HEK293 (cell line): Measurements from ENCODE around the gene TEF.

Experiments
- EGR2 ChIP-seq: fragments of 450-650 bp; formaldehyde crosslinking; IDR thresholded peaks from 2 replicates; pipeline ENCODE4 v1.5.1; 2016; ENCODE audit warnings: low read depth, missing biosample characterization, missing genetic modification characterization
- OVOL3 ChIP-seq: fragments of 450-650 bp; formaldehyde crosslinking; IDR thresholded peaks from 2 replicates; pipeline ENCODE4 v1.5.1; 2016; ENCODE audit warnings: missing biosample characterization, missing genetic modification characterization
- PRDM4 ChIP-seq: fragments of 450-650 bp; formaldehyde crosslinking; IDR thresholded peaks from 2 replicates; pipeline ENCODE4 v1.5.1; 2017; ENCODE audit warnings: missing biosample characterization, missing genetic modification characterization
- YY1 ChIP-seq: fragments of 450-650 bp; formaldehyde crosslinking; IDR thresholded peaks from 2 replicates; pipeline ENCODE4 v1.5.1; 2018; ENCODE audit warnings: missing biosample characterization, missing genetic modification characterization
- ZBTB21 ChIP-seq: fragments of 450-650 bp; formaldehyde crosslinking; IDR thresholded peaks from 2 replicates; pipeline ENCODE4 v1.5.1; 2017; ENCODE audit warnings: missing biosample characterization, missing genetic modification characterization
- ZNF148 ChIP-seq: fragments of 450-650 bp; formaldehyde crosslinking; IDR thresholded peaks from 2 replicates; pipeline ENCODE4 v1.5.0; 2017; ENCODE audit warnings: missing biosample characterization, missing genetic modification characterization, borderline replicate concordance
- ZNF248 ChIP-seq: fragments of 450-650 bp; formaldehyde crosslinking; IDR thresholded peaks from 2 replicates; pipeline ENCODE4 v1.5.1; 2017; ENCODE audit warnings: missing biosample characterization, missing genetic modification characterization
- ZNF292 ChIP-seq: fragments of 450-650 bp; formaldehyde crosslinking; IDR thresholded peaks from 2 replicates; pipeline ENCODE4 v1.5.1; 2016; ENCODE audit warnings: low read depth, missing biosample characterization, missing genetic modification characterization, borderline replicate concordance
- ZNF362 ChIP-seq: fragments of 450-650 bp; formaldehyde crosslinking; IDR thresholded peaks from 2 replicates; pipeline ENCODE4 v1.5.1; 2016; ENCODE audit warnings: missing biosample characterization, missing genetic modification characterization
- ZNF423 ChIP-seq: fragments of 450-650 bp; formaldehyde crosslinking; IDR thresholded peaks from 2 replicates; pipeline ENCODE4 v1.5.1; 2016; ENCODE audit warnings: missing biosample characterization, missing genetic modification characterization
- ZNF558 ChIP-seq: fragments of 450-650 bp; formaldehyde crosslinking; IDR thresholded peaks from 2 replicates; pipeline ENCODE4 v1.5.1; 2016; ENCODE audit warnings: missing biosample characterization, missing genetic modification characterization
- ZNF791 ChIP-seq: fragments of 450-650 bp; formaldehyde crosslinking; IDR thresholded peaks from 2 replicates; pipeline ENCODE4 v1.5.1; 2016; ENCODE audit warnings: missing biosample characterization, missing genetic modification characterization
- TF ChIP-seq, protein P1 (sequence below): fragments of 450-650 bp; formaldehyde crosslinking; IDR thresholded peaks from 2 replicates; pipeline ENCODE4 v1.5.1; 2016; ENCODE audit warnings: missing biosample characterization, missing genetic modification characterization, borderline replicate concordance

The TEF gene

GRCh38 chr22:41444360-41445128 lies 62.8 kb downstream of the TEF start (continued):
- TF ChIP-seq ZNF558 (tag by site-specific recombination): no peak
- TF ChIP-seq ZNF292 (tag by site-specific recombination): no peak
- no peak for TF ChIP-seq YY1 (tag by site-specific recombination)
- peak; percentile 11; the same call in 1 of the 2 replicates for TF ChIP-seq PRDM4 (tag by site-specific recombination)
- TF ChIP-seq ZNF148 (tag by site-specific recombination): no peak
- TF ChIP-seq ZBTB21 (tag by site-specific recombination): no peak
- no peak for TF ChIP-seq ZNF248 (tag by site-specific recombination)
- TF ChIP-seq ZNF362: no peak
- peak; percentile 74 for TF ChIP-seq EGR2 (tag by site-specific recombination)
- TF ChIP-seq ZNF423 (tag by site-specific recombination): no peak
- TF ChIP-seq, protein P1, sequence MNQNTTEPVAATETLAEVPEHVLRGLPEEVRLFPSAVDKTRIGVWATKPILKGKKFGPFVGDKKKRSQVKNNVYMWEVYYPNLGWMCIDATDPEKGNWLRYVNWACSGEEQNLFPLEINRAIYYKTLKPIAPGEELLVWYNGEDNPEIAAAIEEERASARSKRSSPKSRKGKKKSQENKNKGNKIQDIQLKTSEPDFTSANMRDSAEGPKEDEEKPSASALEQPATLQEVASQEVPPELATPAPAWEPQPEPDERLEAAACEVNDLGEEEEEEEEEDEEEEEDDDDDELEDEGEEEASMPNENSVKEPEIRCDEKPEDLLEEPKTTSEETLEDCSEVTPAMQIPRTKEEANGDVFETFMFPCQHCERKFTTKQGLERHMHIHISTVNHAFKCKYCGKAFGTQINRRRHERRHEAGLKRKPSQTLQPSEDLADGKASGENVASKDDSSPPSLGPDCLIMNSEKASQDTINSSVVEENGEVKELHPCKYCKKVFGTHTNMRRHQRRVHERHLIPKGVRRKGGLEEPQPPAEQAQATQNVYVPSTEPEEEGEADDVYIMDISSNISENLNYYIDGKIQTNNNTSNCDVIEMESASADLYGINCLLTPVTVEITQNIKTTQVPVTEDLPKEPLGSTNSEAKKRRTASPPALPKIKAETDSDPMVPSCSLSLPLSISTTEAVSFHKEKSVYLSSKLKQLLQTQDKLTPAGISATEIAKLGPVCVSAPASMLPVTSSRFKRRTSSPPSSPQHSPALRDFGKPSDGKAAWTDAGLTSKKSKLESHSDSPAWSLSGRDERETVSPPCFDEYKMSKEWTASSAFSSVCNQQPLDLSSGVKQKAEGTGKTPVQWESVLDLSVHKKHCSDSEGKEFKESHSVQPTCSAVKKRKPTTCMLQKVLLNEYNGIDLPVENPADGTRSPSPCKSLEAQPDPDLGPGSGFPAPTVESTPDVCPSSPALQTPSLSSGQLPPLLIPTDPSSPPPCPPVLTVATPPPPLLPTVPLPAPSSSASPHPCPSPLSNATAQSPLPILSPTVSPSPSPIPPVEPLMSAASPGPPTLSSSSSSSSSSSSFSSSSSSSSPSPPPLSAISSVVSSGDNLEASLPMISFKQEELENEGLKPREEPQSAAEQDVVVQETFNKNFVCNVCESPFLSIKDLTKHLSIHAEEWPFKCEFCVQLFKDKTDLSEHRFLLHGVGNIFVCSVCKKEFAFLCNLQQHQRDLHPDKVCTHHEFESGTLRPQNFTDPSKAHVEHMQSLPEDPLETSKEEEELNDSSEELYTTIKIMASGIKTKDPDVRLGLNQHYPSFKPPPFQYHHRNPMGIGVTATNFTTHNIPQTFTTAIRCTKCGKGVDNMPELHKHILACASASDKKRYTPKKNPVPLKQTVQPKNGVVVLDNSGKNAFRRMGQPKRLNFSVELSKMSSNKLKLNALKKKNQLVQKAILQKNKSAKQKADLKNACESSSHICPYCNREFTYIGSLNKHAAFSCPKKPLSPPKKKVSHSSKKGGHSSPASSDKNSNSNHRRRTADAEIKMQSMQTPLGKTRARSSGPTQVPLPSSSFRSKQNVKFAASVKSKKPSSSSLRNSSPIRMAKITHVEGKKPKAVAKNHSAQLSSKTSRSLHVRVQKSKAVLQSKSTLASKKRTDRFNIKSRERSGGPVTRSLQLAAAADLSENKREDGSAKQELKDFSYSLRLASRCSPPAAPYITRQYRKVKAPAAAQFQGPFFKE: 0 out of 2 replicates have a peak, but pooled peaks have one; percentile 82
- no peak for TF ChIP-seq OVOL3
- no peak for TF ChIP-seq ZNF791 (tag by site-specific recombination)
- TF ChIP-seq, all 188 proteins: peak for 33
